ENCODE results near the gene PARD6A.

The PARD6A gene

GRCh38 chr16:67676939-67677338 is 16.2 kb downstream of the PARD6A start:
- H3K4me2 ChIP-seq (ENCODE audit: low read depth, low read length, poor library complexity, severe bottlenecking): no peak overlapping the region
- H4K20me1 ChIP-seq (ENCODE audit: insufficient read depth, low read length, poor library complexity, severe bottlenecking): no peaks in the 10 kb centered on the region
- H3K27me3 ChIP-seq (ENCODE audit: insufficient read depth, low read length, poor library complexity, severe bottlenecking): no peaks in the 10 kb centered on the region
- no peak overlapping the region for H3K9ac ChIP-seq (ENCODE audit: low read depth, low read length, poor library complexity, severe bottlenecking)
- no peak for TF ChIP-seq CTCF (conservative IDR thresholded peaks at IDR 0.05; ENCODE audit: low read length)
- no peak for TF ChIP-seq EZH2phosphoT487 (IDR thresholded peaks at IDR 0.05; ENCODE audit: borderline replicate concordance)
- no peak overlapping the region for H3K4me3 ChIP-seq (ENCODE audit: low read length, poor library complexity, severe bottlenecking)
- H3K4me1 ChIP-seq (ENCODE audit: insufficient read depth, low read length, poor library complexity, severe bottlenecking): no peaks in the 10 kb centered on the region
- no peaks in the 10 kb centered on the region for H3F3A ChIP-seq (ENCODE audit: low read depth)
- no peaks in the 10 kb centered on the region for H3K9me3 ChIP-seq (ENCODE audit: insufficient read depth, low read depth, low read length)
- peaks cover 4% of the 10 kb centered on the region; the same call in 1 of the 2 replicates for H3K36me3 ChIP-seq (ENCODE audit: insufficient read depth, low read length)
- no peak overlapping the region for H2AFZ ChIP-seq (ENCODE audit: low read length)
- no peaks in the 10 kb centered on the region for H3K79me2 ChIP-seq (ENCODE audit: insufficient read depth, low read length)
- H3K9me2 ChIP-seq (replicated peaks; ENCODE audit: low read depth, low read length): no peaks in the 10 kb centered on the region

GRCh38 chr16:67677712-67678111 is 17.0 kb downstream of the PARD6A start:
- Histone ChIP-seq H3K4me1 (ENCODE audit: insufficient read depth, low read length, poor library complexity, severe bottlenecking) (no peaks in the 10 kb centered on the region), H3K27me3 (ENCODE audit: insufficient read depth, low read length, poor library complexity, severe bottlenecking) (no peaks in the 10 kb centered on the region), H3K4me3 (ENCODE audit: low read length, poor library complexity, severe bottlenecking) (no peak overlapping the region), H3K9me3 (ENCODE audit: insufficient read depth, low read depth, low read length) (no peaks in the 10 kb centered on the region), H3K9ac (ENCODE audit: low read depth, low read length, poor library complexity, severe bottlenecking) (no peak overlapping the region), H4K20me1 (ENCODE audit: insufficient read depth, low read length, poor library complexity, severe bottlenecking) (no peaks in the 10 kb centered on the region), H3K9me2 (replicated peaks; ENCODE audit: low read depth, low read length) (no peaks in the 10 kb centered on the region), H3K79me2 (ENCODE audit: insufficient read depth, low read length) (no peaks in the 10 kb centered on the region), H3F3A (ENCODE audit: low read depth) (no peaks in the 10 kb centered on the region), H2AFZ (ENCODE audit: low read length) (no peak overlapping the region), H3K36me3 (ENCODE audit: insufficient read depth, low read length) (peaks cover 10% of the 10 kb centered on the region; the same call in 1 of the 2 replicates), H3K4me2 (ENCODE audit: low read depth, low read length, poor library complexity, severe bottlenecking) (no peak overlapping the region)
- no peak for TF ChIP-seq EZH2phosphoT487 (IDR thresholded peaks at IDR 0.05; ENCODE audit: borderline replicate concordance)
- no peak for TF ChIP-seq CTCF (conservative IDR thresholded peaks at IDR 0.05; ENCODE audit: low read length)

GRCh38 chr16:67678354-67679023 is 17.7 kb downstream of the PARD6A start:
- no peaks in the 10 kb centered on the region for H3K27me3 ChIP-seq (ENCODE audit: insufficient read depth, low read length, poor library complexity, severe bottlenecking)
- H3K9me2 ChIP-seq (replicated peaks; ENCODE audit: low read depth, low read length): no peaks in the 10 kb centered on the region
- H3K4me2 ChIP-seq (ENCODE audit: low read depth, low read length, poor library complexity, severe bottlenecking): no peak overlapping the region
- no peaks in the 10 kb centered on the region for H3K79me2 ChIP-seq (ENCODE audit: insufficient read depth, low read length)
- no peaks in the 10 kb centered on the region for H3K4me1 ChIP-seq (ENCODE audit: insufficient read depth, low read length, poor library complexity, severe bottlenecking)
- TF ChIP-seq EZH2phosphoT487 (IDR thresholded peaks at IDR 0.05; ENCODE audit: borderline replicate concordance) (no peak), CTCF (conservative IDR thresholded peaks at IDR 0.05; ENCODE audit: low read length) (no peak)
- H3F3A ChIP-seq (ENCODE audit: low read depth): no peaks in the 10 kb centered on the region
- H3K36me3 ChIP-seq (ENCODE audit: insufficient read depth, low read length): peaks cover 16% of the 10 kb centered on the region; the same call in 1 of the 2 replicates
- no peaks in the 10 kb centered on the region for H4K20me1 ChIP-seq (ENCODE audit: insufficient read depth, low read length, poor library complexity, severe bottlenecking)
- H3K9me3 ChIP-seq (ENCODE audit: insufficient read depth, low read depth, low read length): no peaks in the 10 kb centered on the region
- no peak overlapping the region for H3K4me3 ChIP-seq (ENCODE audit: low read length, poor library complexity, severe bottlenecking)
- H3K9ac ChIP-seq (ENCODE audit: low read depth, low read length, poor library complexity, severe bottlenecking): no peak overlapping the region
- no peak overlapping the region for H2AFZ ChIP-seq (ENCODE audit: low read length)

All from Loucy (cell line).